NCI-H2081 (cell line): ENCODE results near the gene DEK.
A peak's percentile ranks its signal among the peaks of the same experiment; 100 is the strongest.

Experiments used
- DNase-seq, 2 experiments: peaks; one replicate each; lab custom pipeline; 2025; lab: John Stamatoyannopoulos, UW

The DEK gene

GRCh38 chr6:18265787-18266522, 1.6 kb upstream of the DEK start:
- no peak for DNase-seq

- no peak for DNase-seq
These were observed 620 bp upstream of the DEK start for GRCh38 chr6:18264923-18265377.

GRCh38 chr6:18263418-18264218, 712 bp downstream of the DEK start:
- peak in 1 of 2 experiments; percentile 45 for DNase-seq

GRCh38 chr6:18262702-18263417, 1.5 kb downstream of the DEK start:
- peak in 1 of 2 experiments; percentile 43 for DNase-seq

- peak in 1 of 2 experiments; percentile 4 for DNase-seq
These were observed 2.5 kb downstream of the DEK start for GRCh38 chr6:18261877-18262276.

GRCh38 chr6:18260448-18261106, 3.8 kb downstream of the DEK start:
- DNase-seq: no peak

GRCh38 chr6:18259675-18260447, 4.5 kb downstream of the DEK start:
- no peak for DNase-seq

GRCh38 chr6:18254793-18255192, 9.5 kb downstream of the DEK start:
- DNase-seq: no peak

GRCh38 chr6:18253635-18254034, 10.7 kb downstream of the DEK start:
- no peak for DNase-seq

- no peak for DNase-seq
These were observed 15.1 kb downstream of the DEK start for GRCh38 chr6:18249271-18249670.

GRCh38 chr6:18248698-18249097, 15.6 kb downstream of the DEK start:
- no peak for DNase-seq

GRCh38 chr6:18247002-18247401, 17.3 kb downstream of the DEK start:
- no peak for DNase-seq

GRCh38 chr6:18246205-18246604, 18.1 kb downstream of the DEK start:
- no peak for DNase-seq

- no peak for DNase-seq
These were observed 18.7 kb downstream of the DEK start for GRCh38 chr6:18245642-18246041.

- no peak for DNase-seq
These were observed 19.3 kb downstream of the DEK start for GRCh38 chr6:18245079-18245478.

- DNase-seq: no peak
These were observed 20.1 kb downstream of the DEK start for GRCh38 chr6:18244251-18244650.

GRCh38 chr6:18243302-18243893, 20.9 kb downstream of the DEK start:
- no peak for DNase-seq

GRCh38 chr6:18242062-18242851, 22.1 kb downstream of the DEK start:
- DNase-seq: no peak

GRCh38 chr6:18241208-18242038, 22.9 kb downstream of the DEK start:
- no peak for DNase-seq
